Common myeloid progenitor, CD34-positive (primary cell): ENCODE measurements around the gene VPS41.
A peak's percentile ranks its signal among the peaks of the same experiment; 100 is the strongest.

Experiments used
- CTCF ChIA-PET: fragments of 350-600 bp; sonication (Branson Sonifier 250); formaldehyde crosslinking; loops from one replicate; lab custom pipeline; 2021; ENCODE audit warnings: antibody characterized with exemption; lab: Charles Lee
- POLR2A ChIA-PET: fragments of 350-600 bp; sonication (Branson Sonifier 250); formaldehyde crosslinking; loops from one replicate; lab custom pipeline; 2021; ENCODE audit warnings: antibody characterized with exemption; lab: Charles Lee
- DNase-seq, 3 donors: peaks; one replicate each; pipeline versions ENCODE4 v3.0.0 to v3.0.0-alpha.2; 2013
- H3K27ac ChIP-seq, 2 experiments: 1 replicate in 1 of 2; 2 replicates in 1 of 2; pipeline ENCODE4 v1.7.0; 2013; ENCODE audit warnings: inconsistent platforms in 2 of 2, low read length in 2 of 2, mild to moderate bottlenecking in 2 of 2, low read depth in 1 of 2, moderate library complexity in 1 of 2; ENCODE audit not compliant: severe bottlenecking in 2 of 2, insufficient read depth in 1 of 2, poor library complexity in 1 of 2
- H3K27me3 ChIP-seq, 5 experiments: replicated peaks in 2 of 5; 1 replicate in 3 of 5; 2 replicates in 2 of 5; pipeline versions ENCODE4 v1.6.1 to v1.7.0; 2013; ENCODE audit warnings: low read length in 4 of 5, mild to moderate bottlenecking in 2 of 5, moderate library complexity in 2 of 5, inconsistent platforms in 1 of 5; ENCODE audit not compliant: insufficient read depth in 5 of 5, control insufficient read depth in 4 of 5
- H3K36me3 ChIP-seq, 4 experiments: 1 replicate in 2 of 4; 2 replicates in 2 of 4; pipeline versions ENCODE4 v1.6.1 to v1.7.0; 2013; ENCODE audit warnings: low read length in 3 of 4, control low read depth in 1 of 4, mild to moderate bottlenecking in 1 of 4; ENCODE audit not compliant: control insufficient read depth in 4 of 4, insufficient read depth in 4 of 4
- H3K4me1 ChIP-seq, 4 experiments: 1 replicate in 3 of 4; 2 replicates in 1 of 4; pipeline versions ENCODE4 v1.6.1 to v1.7.1; 2013; ENCODE audit warnings: low read length in 3 of 4, mild to moderate bottlenecking in 3 of 4, control low read depth in 1 of 4, inconsistent platforms in 1 of 4, moderate library complexity in 1 of 4; ENCODE audit not compliant: control insufficient read depth in 4 of 4, insufficient read depth in 4 of 4; ENCODE audit errors: control extremely low read depth in 1 of 4
- H3K4me3 ChIP-seq, 7 experiments: 1 replicate in 4 of 7; 2 replicates in 3 of 7; pipeline versions ENCODE4 v1.5.1 to v1.7.0; 2013; ENCODE audit warnings: mild to moderate bottlenecking in 7 of 7, low read length in 6 of 7, moderate library complexity in 6 of 7, inconsistent platforms in 2 of 7, low read depth in 2 of 7, control low read depth in 1 of 7; ENCODE audit not compliant: insufficient read depth in 4 of 7, control insufficient read depth in 1 of 7; ENCODE audit errors: extremely low read depth in 1 of 7
- H3K9me3 ChIP-seq, 5 experiments: 1 replicate in 4 of 5; 2 replicates in 1 of 5; pipeline versions ENCODE4 v1.6.1 to v1.7.1; 2013; ENCODE audit warnings: low read length in 4 of 5, mild to moderate bottlenecking in 2 of 5, inconsistent platforms in 1 of 5, low read depth in 1 of 5, moderate library complexity in 1 of 5; ENCODE audit not compliant: control insufficient read depth in 4 of 5, insufficient read depth in 2 of 5; ENCODE audit errors: control extremely low read depth in 1 of 5
- WGBS: methylation state at CpG from one replicate; pipeline ENCODE4 v1.1.5; 2013; ENCODE audit not compliant: insufficient coverage; 5-methylcytosine and 5-hydroxymethylcytosine counted together

The VPS41 gene

DNA sequence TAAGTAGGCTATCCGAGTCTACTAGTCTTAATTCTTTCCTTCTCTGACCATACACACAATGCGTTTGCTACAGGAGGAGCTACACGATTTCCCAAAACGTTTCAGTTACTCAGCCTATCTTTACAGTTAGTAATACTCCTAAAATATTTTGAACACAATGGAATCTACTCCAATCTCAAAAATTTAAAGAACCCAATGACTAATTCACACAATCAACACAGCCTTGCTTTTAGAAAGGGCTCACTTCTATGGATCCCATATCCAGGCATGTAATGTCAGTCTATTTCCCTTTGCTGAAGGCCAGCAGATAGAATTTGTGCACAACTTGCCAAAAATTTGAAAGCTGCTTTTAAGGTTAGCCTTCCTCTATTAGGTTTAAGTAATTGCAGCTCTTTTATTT is 107.2 kb downstream of the VPS41 start:
- Histone ChIP-seq H3K27me3 (no peaks in the 10 kb centered on the region), H3K36me3 (peaks cover 0 to 8% (median 4%) of the 10 kb centered on the region in 4 experiments), H3K4me3 (no peak overlapping the region), H3K9me3 (no peaks in the 10 kb centered on the region), H3K4me1 (peaks cover 0 to 3% (median 0%) of the 10 kb centered on the region in 4 experiments), H3K27ac (no peak overlapping the region)
- WGBS, result 72% methylated on average over 4 of the region's 4 CpGs
- ChIA-PET CTCF (interaction anchor here (0.8 kb wide), 1 partner anchor 713 kb away, joined by 3 read pairs; no protein-coding TSS in a partner anchor), POLR2A (no interaction called here)
- DNase-seq, result no peak

DNA sequence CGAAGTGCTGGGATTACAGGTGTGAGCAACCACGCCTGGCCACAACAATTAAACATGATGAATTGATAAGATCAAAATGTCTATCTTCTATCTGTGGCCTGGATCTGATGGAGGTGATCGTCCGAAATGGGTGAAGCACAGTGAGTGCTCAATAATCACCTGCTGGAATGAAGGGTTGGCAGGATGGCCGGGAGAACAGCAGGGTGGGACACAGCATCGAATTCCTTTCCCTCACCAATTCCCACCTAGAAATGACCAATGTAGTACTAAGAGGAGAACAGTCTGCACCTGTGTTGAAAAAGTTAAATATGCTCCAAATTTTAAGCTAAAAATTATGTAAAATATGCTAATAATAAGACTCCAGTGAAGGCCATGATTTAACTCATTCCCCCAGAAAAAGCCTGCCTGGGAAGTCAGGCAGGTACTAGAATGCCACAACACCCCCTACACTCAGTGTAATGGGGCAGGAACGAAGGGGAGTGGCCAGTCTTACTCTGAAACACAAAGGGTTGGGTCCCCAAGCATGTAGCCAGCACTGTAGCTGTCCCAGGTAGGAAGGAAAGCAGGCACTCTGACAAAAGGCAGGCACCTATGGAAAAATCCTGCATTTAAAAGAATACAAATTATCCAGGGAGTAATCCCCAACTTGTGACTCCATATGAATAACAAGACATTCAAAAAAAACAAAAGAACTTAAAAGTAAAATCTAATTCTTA is 110.3 kb downstream of the VPS41 start:
- H3K4me1 ChIP-seq, result peaks cover 0 to 2% (median 0%) of the 10 kb centered on the region in 4 experiments
- H3K27me3 ChIP-seq, result no peaks in the 10 kb centered on the region
- ChIA-PET CTCF (interaction anchor here (1.0 to 2.5 kb wide), 6 partner anchors 11 to 720 kb away, joined by 3 to 11 read pairs (median 3); no protein-coding TSS in a partner anchor), POLR2A (no interaction called here)
- H3K27ac ChIP-seq, result no peak overlapping the region
- no peak for DNase-seq
- no peaks in the 10 kb centered on the region for H3K9me3 ChIP-seq
- H3K4me3 ChIP-seq, result no peak overlapping the region
- peaks cover 11 to 29% (median 14%) of the 10 kb centered on the region in 4 experiments for H3K36me3 ChIP-seq
- WGBS, result 100% methylated on average over 5 of the region's 7 CpGs

DNA sequence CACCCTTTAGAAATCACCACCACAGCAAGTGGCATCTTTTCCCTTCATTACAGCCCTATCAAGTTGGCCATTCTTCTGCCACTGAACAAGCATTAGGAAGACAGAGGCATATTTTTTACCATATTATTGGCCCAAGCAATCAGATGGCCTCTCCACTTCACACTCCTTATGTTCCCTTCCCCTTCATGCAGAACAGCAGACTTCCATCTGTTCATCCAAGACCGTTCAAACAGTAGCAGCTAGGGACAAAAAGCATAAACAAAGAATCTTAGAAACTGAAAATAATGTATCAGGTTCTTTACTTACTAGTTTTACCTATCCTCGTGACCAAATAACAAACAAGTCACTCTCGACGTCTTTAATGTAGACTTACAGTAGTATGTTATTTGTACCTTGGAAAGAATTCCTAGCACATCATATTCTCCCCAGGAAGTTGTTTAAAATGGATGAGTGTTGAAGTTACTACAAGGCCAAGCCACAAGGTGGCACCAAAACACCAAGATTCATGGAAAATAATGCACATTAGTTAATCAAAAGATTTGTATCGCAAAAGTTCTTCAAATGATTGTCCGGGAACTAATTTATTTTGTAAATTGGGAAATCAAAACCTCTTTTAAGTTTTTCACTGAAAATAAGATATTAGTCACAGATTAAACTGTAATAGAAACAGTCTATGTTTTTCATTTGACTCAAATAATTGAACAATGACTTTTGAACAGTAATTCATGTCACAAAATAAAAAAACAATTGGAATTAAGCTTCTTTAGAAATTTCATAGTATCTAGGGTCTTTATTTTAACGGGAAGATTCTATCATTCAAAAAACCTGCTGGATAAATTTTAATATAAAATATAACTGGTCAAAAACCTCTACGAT is 112.1 kb downstream of the VPS41 start:
- Histone ChIP-seq H3K4me1 (no peaks in the 10 kb centered on the region), H3K9me3 (no peaks in the 10 kb centered on the region), H3K27me3 (no peaks in the 10 kb centered on the region), H3K4me3 (no peak overlapping the region), H3K27ac (no peak overlapping the region), H3K36me3 (peaks cover 15 to 40% (median 20%) of the 10 kb centered on the region in 4 experiments)
- 88% methylated on average over 1 of the region's 8 CpGs for WGBS
- POLR2A ChIA-PET, result no interaction called here
- peak; percentile 59 to 75 (median 69) for DNase-seq
- CTCF ChIA-PET, result interaction anchor here (0.7 to 3.7 kb wide), 9 partner anchors 10 to 669 kb away, joined by 3 to 20 read pairs (median 3); no protein-coding TSS in a partner anchor

DNA sequence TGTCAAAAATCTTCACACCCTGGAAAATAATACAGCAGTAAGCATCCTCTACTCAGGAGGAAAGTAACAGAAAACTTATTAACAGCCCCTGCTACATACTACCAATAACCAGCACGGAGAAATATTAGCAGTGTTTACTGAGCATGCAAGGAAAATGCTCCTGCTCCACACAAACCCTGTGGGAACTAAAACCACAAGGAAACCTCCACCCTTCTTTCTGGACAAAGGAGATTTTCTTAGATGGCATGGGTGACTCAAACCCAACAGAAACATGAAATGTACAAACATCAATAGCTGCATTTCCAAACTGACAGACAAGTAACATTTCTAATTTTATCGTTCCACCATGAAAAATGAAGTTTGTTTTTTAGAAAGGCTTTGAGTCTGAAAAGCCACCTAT is 113.4 kb downstream of the VPS41 start:
- H3K4me3 ChIP-seq, result no peak overlapping the region
- H3K27ac ChIP-seq, result no peak overlapping the region
- ChIA-PET CTCF (interaction anchor here (0.6 to 3.7 kb wide), 7 partner anchors 16 to 718 kb away, joined by 3 to 20 read pairs (median 3); no protein-coding TSS in a partner anchor), POLR2A (no interaction called here)
- H3K9me3 ChIP-seq, result no peaks in the 10 kb centered on the region
- peaks cover 15 to 42% (median 26%) of the 10 kb centered on the region in 4 experiments for H3K36me3 ChIP-seq
- H3K4me1 ChIP-seq, result no peaks in the 10 kb centered on the region
- DNase-seq, result no peak
- no CpG with 5 or more reads among the region's 2 CpGs for WGBS
- H3K27me3 ChIP-seq, result no peaks in the 10 kb centered on the region

DNA sequence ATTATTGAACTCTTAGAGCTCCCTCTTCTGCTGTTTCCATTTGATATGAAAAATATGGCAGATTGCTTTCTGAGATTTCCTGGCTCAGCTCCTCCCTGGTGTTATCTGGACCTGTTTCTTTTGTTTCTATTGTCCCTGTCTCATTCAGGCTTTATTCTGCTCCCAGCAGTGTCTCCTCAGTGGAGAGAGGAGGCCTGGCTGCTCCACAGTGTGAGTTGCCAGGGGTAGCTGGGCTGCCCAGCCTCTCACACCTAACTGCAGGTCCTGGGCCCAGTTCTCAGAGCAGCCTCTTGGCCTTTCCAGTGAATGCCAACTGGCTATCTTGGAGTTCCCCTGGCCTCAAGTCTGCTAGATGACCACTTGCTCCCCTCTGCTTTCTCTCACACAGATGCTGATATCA is 127.0 kb downstream of the VPS41 start:
- Histone ChIP-seq H3K4me3 (no peak overlapping the region), H3K4me1 (no peaks in the 10 kb centered on the region), H3K27me3 (no peaks in the 10 kb centered on the region), H3K36me3 (peaks cover 6 to 14% (median 8%) of the 10 kb centered on the region in 4 experiments), H3K9me3 (no peaks in the 10 kb centered on the region), H3K27ac (no peak overlapping the region)
- CTCF ChIA-PET, result interaction anchor here (1.0 kb wide), 1 partner anchor 17 kb away, joined by 3 read pairs; no protein-coding TSS in a partner anchor
- no peak for DNase-seq
- POLR2A ChIA-PET, result no interaction called here

DNA sequence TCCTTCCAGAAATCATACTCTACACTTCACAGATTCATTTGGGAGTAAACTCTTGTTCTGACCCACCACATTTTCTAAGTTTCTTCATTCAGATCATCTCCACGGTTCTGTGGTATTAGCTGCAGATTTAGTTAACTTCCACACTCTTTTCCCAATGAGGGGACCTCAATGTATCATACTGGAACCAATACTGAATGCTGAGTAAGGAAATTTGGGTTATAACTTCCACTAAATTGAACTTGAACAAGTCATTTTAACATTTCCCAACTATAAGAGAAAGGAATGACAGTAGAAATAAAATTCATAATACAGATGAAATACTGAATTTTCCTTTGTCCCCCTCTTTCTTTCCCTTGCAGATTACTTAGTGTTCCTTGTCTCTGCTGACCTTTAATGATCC is 131.4 kb downstream of the VPS41 start:
- DNase-seq, result no peak
- peaks cover 16 to 38% (median 28%) of the 10 kb centered on the region in 4 experiments for H3K36me3 ChIP-seq
- POLR2A ChIA-PET, result no interaction called here
- H3K9me3 ChIP-seq, result no peaks in the 10 kb centered on the region
- no peak overlapping the region for H3K4me3 ChIP-seq
- no peaks in the 10 kb centered on the region for H3K27me3 ChIP-seq
- H3K27ac ChIP-seq, result no peak overlapping the region
- no peaks in the 10 kb centered on the region for H3K4me1 ChIP-seq
- CTCF ChIA-PET, result no interaction called here
- WGBS, result no CpG with 5 or more reads among the region's 1 CpG
